AG10803 (cell line): ENCODE data around the gene PDCD11.

Experiments used
- DNase-seq: peaks from one replicate; pipeline ENCODE4 v3.0.0; 2010; ENCODE audit warnings: low read depth
- H3K4me3 ChIP-seq: 2 replicates; pipeline ENCODE4 v1.5.1; 2011; ENCODE audit warnings: mild to moderate bottlenecking, low read length, control low read depth
- CTCF ChIP-seq: conservative IDR thresholded peaks from 2 replicates; pipeline ENCODE4 v1.5.1; 2011; ENCODE audit warnings: mild to moderate bottlenecking, low read length, control low read depth, inconsistent platforms

The PDCD11 gene

GRCh38 chr10:103451091-103451813, 54.8 kb downstream of the PDCD11 start:
- H3K4me3 ChIP-seq: peak overlapping the region; percentile 87
- peak; percentile 65 for DNase-seq

GRCh38 chr10:103451831-103452505, 55.5 kb downstream of the PDCD11 start, which contains the start of gene CALHM2:
Gene CALHM2 (minus strand): TSS chr10:103452370. CDS start chr10:103449941, 2,429 bp downstream.
- peak within 1 kb of the TSS; percentile 87 for H3K4me3 ChIP-seq
- peak; percentile 46 for DNase-seq
- no peak for TF ChIP-seq CTCF

More at GRCh38 chr10:103451091-103451813, 54.8 kb downstream of the PDCD11 start:
- no peak for TF ChIP-seq CTCF

GRCh38 chr10:103452506-103453230, 56.2 kb downstream of the PDCD11 start:
- H3K4me3 ChIP-seq: peak overlapping the region; percentile 87
- DNase-seq: peak; percentile 5
- no peak for TF ChIP-seq CTCF

GRCh38 chr10:103454026-103454425, 57.6 kb downstream of the PDCD11 start:
- H3K4me3 ChIP-seq: no peak overlapping the region
- no peak for DNase-seq
- TF ChIP-seq CTCF: no peak

GRCh38 chr10:103455235-103455634, 58.8 kb downstream of the PDCD11 start:
- no peak for TF ChIP-seq CTCF
- H3K4me3 ChIP-seq: no peak overlapping the region
- no peak for DNase-seq

GRCh38 chr10:103456074-103456660, 59.7 kb downstream of the PDCD11 start:
- no peak for TF ChIP-seq CTCF
- DNase-seq: no peak
- H3K4me3 ChIP-seq: no peak overlapping the region
